ENCODE data around the gene G3BP1.
"Not testable (repeated sequence)": the region's sequence is repeated elsewhere in the genome, so short reads cannot be mapped to it uniquely, and the experiment has no call there.

- TF ChIP-seq CTCF, POLR2A (IDR thresholded peaks at IDR 0.05): not testable (repeated sequence)
Measured at GRCh38 chr5:151783664-151784063, 11.9 kb downstream of the G3BP1 start.

Measured in esophagus squamous epithelium (tissue), 4 donors.